Testis (tissue), 3 donors: ENCODE data around the gene YOD1. TPM values are rescaled to one million over a fixed set of nuclear protein-coding genes. Genes with fewer than 3 reads are reported as not detected.

Experiments
- DNase-seq: peaks from one replicate; pipeline ENCODE4 v3.0.0-alpha.2; 2019
- H3K27ac ChIP-seq, 2 donors: fragments of 200-600 bp; sonication (generic); one replicate each; pipeline ENCODE4 v1.5.1; 2019
- H3K27me3 ChIP-seq: fragments of 200-600 bp; sonication (generic); one replicate; pipeline ENCODE4 v1.5.1; 2019
- H3K36me3 ChIP-seq: fragments of 200-600 bp; sonication (generic); one replicate; pipeline ENCODE4 v1.5.1; 2017; ENCODE audit warnings: low read depth; ENCODE audit errors: missing control alignments
- H3K4me1 ChIP-seq: fragments of 200-600 bp; sonication (generic); one replicate; pipeline ENCODE4 v1.5.1; 2019
- H3K4me3 ChIP-seq, 2 donors: fragments of 200-600 bp; sonication (generic); one replicate each; pipeline ENCODE4 v1.5.1; 2017 to 2019
- H3K9me3 ChIP-seq: fragments of 200-600 bp; sonication (generic); one replicate; pipeline ENCODE4 v1.5.1; 2017
- POLR2A ChIP-seq: fragments of 450-650 bp; IDR thresholded peaks from one replicate; pipeline ENCODE4 v1.6.1; 2017; ENCODE audit warnings: antibody characterized with exemption, mild to moderate bottlenecking, moderate library complexity
- WGBS, 2 donors: methylation state at CpG; one replicate each; pipeline ENCODE4 v1.1.5; 2018; 5-methylcytosine and 5-hydroxymethylcytosine counted together
- intact Hi-C: fragments of 100-400 bp; cut with DNase I; formaldehyde crosslinking; loops from one replicate; pipeline ENCODE4 v1.15.1; 2023; ENCODE audit warnings: low total_unique reads
- polyA plus RNA-seq: library from polyadenylated mRNA; stranded (reverse); fragments of 350-450 nt; fragmentation: Illumina TruSeq; extraction: RNeasy Lipid Tissue Mini Kit (QIAGEN cat#74804); gene quantifications from one replicate; pipeline ENCODE4 v1.2.3, GENCODE V29; 2014; ENCODE audit warnings: low read depth, low replicate concordance; ENCODE audit not compliant: insufficient read depth
- total RNA-seq, 2 donors: library from RNA; depleted of rRNA; stranded (reverse); fragments of >200 nt; gene quantifications; one replicate each; pipeline ENCODE4 v1.2.3, GENCODE V29; 2016
- TF ChIP-seq, protein P1 (sequence below), 3 experiments: fragments of 450-650 bp in 2 of 3; fragments of 200-600 bp in 1 of 3; sonication (generic) in 1 of 3; IDR thresholded peaks; one replicate each; pipeline ENCODE4 v1.5.1; 2016 to 2019; ENCODE audit warnings: antibody characterized with exemption in 3 of 3, mild to moderate bottlenecking in 2 of 3, moderate library complexity in 1 of 3

YOD1 gene
- total and polyA plus RNA-seq, 3 donors from 2014 or later = 8.7 to 12.3 (median 10.9) TPM

- H3K4me1 ChIP-seq = no peaks in the 10 kb centered on the region
- intact Hi-C loops = no loop called here
- TF ChIP-seq, protein P1, sequence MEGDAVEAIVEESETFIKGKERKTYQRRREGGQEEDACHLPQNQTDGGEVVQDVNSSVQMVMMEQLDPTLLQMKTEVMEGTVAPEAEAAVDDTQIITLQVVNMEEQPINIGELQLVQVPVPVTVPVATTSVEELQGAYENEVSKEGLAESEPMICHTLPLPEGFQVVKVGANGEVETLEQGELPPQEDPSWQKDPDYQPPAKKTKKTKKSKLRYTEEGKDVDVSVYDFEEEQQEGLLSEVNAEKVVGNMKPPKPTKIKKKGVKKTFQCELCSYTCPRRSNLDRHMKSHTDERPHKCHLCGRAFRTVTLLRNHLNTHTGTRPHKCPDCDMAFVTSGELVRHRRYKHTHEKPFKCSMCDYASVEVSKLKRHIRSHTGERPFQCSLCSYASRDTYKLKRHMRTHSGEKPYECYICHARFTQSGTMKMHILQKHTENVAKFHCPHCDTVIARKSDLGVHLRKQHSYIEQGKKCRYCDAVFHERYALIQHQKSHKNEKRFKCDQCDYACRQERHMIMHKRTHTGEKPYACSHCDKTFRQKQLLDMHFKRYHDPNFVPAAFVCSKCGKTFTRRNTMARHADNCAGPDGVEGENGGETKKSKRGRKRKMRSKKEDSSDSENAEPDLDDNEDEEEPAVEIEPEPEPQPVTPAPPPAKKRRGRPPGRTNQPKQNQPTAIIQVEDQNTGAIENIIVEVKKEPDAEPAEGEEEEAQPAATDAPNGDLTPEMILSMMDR (IDR thresholded peaks at IDR 0.05) = no peak
- TF ChIP-seq POLR2A = no peak
- DNase-seq = no peak
- H3K27me3 ChIP-seq = no peaks in the 10 kb centered on the region
- 82 to 88% methylated on average over 8 of the region's 8 CpGs for WGBS, 2 donors
- no peak overlapping the region for H3K27ac ChIP-seq
- peaks cover 4% of the 10 kb centered on the region for H3K36me3 ChIP-seq
- H3K4me3 ChIP-seq = no peak overlapping the region
- no peaks in the 10 kb centered on the region for H3K9me3 ChIP-seq
Measured at GRCh38 chr1:207064561-207064960, 13.6 kb upstream of the YOD1 start.

- Histone ChIP-seq H3K36me3 (peaks cover 4% of the 10 kb centered on the region), H3K4me3 (no peak overlapping the region), H3K4me1 (no peaks in the 10 kb centered on the region), H3K27ac (no peak overlapping the region), H3K9me3 (no peaks in the 10 kb centered on the region), H3K27me3 (no peaks in the 10 kb centered on the region)
- WGBS, 2 donors = 90 to 96% methylated on average over 5 of the region's 5 CpGs
- DNase-seq = no peak
- intact Hi-C loops = no loop called here
- no peak for TF ChIP-seq POLR2A
- TF ChIP-seq, protein P1 (IDR thresholded peaks at IDR 0.05) = no peak
Measured at GRCh38 chr1:207063014-207063413, 12.0 kb upstream of the YOD1 start.

- WGBS, 2 donors = 93 to 100% methylated on average over 1 of the region's 1 CpG
Measured at GRCh38 chr1:207062058-207062457, 11.1 kb upstream of the YOD1 start.

GRCh38 chr1:207060596-207060995, 9.6 kb upstream of the YOD1 start:
- no peaks in the 10 kb centered on the region for H3K27me3 ChIP-seq
- H3K4me3 ChIP-seq = no peak overlapping the region
- intact Hi-C loops = no loop called here
- no peaks in the 10 kb centered on the region for H3K9me3 ChIP-seq
- 56 to 66% methylated on average over 3 of the region's 3 CpGs for WGBS, 2 donors
- no peak overlapping the region for H3K27ac ChIP-seq
- no peaks in the 10 kb centered on the region for H3K36me3 ChIP-seq
- no peaks in the 10 kb centered on the region for H3K4me1 ChIP-seq
- TF ChIP-seq POLR2A = no peak
- no peak for DNase-seq

More at GRCh38 chr1:207062058-207062457, 11.1 kb upstream of the YOD1 start:
- TF ChIP-seq, protein P1 (IDR thresholded peaks at IDR 0.05) = no peak
- TF ChIP-seq POLR2A = no peak
- DNase-seq = no peak
- Histone ChIP-seq H3K27me3 (no peaks in the 10 kb centered on the region), H3K4me3 (no peak overlapping the region), H3K4me1 (no peaks in the 10 kb centered on the region), H3K9me3 (no peaks in the 10 kb centered on the region), H3K36me3 (peaks cover 4% of the 10 kb centered on the region), H3K27ac (no peak overlapping the region)
- intact Hi-C loops = no loop called here

GRCh38 chr1:207059881-207060280, 8.9 kb upstream of the YOD1 start:
- TF ChIP-seq, protein P1 (IDR thresholded peaks at IDR 0.05) = no peak
- no peak for TF ChIP-seq POLR2A
- H3K4me3 ChIP-seq = no peak overlapping the region
- no peak for DNase-seq
- H3K4me1 ChIP-seq = no peaks in the 10 kb centered on the region
- H3K9me3 ChIP-seq = no peaks in the 10 kb centered on the region
- H3K27me3 ChIP-seq = no peaks in the 10 kb centered on the region
- H3K27ac ChIP-seq = no peak overlapping the region
- intact Hi-C loops = no loop called here
- H3K36me3 ChIP-seq = no peaks in the 10 kb centered on the region
- WGBS, 2 donors = 70 to 79% methylated on average over 4 of the region's 4 CpGs
